K562 (cell line): ENCODE results near the gene BICD1. TPM values are rescaled to one million over a fixed set of nuclear protein-coding genes. Genes with fewer than 3 reads are reported as not detected.

Source experiments
- ATAC-seq: fragments of 200-7000 bp; cut with Tn5 transposase; 3 replicates; pipeline ENCODE4 v1.9.1; 2020; ENCODE audit warnings: moderate library complexity
- BruUV-seq: library from RNA; stranded (reverse); fragments of 400-500 nt; replicated peaks from 2 replicates; lab custom pipeline; 2021; lab: Mats Ljungman, UMichigan
- CTCF ChIA-PET: fragments of 300-600 bp; formaldehyde crosslinking; extraction: SDS; loops from one replicate; lab custom pipeline; 2021; ENCODE audit warnings: low intra/inter-chr PET ratio; lab: Yijun Ruan, JAX
- POLR2A ChIA-PET: fragments of 300-600, 350-650 bp; sonication (Branson Sonifier 250); formaldehyde crosslinking; extraction: SDS; loops from one replicate; lab custom pipeline; 2021; ENCODE audit warnings: antibody characterized with exemption, inconsistent platforms; lab: Yijun Ruan, JAX
- DNase-seq, 4 experiments: peaks; one replicate each; pipeline versions ENCODE4 v3.0.0 to v3.0.0-alpha.2; 2011 to 2018; ENCODE audit warnings: low spot score in 3 of 4, mixed read lengths in 3 of 4; ENCODE audit errors: extremely low read depth in 1 of 4
- FAIRE-seq: peaks from 2 replicates; lab custom pipeline; 2011; peaks lifted over from hg19 to GRCh38; lab: Jason Lieb, UNC
- H2AFZ ChIP-seq: 2 replicates; pipeline ENCODE4 v1.6.0; 2011; ENCODE audit warnings: low read depth, low read length, control low read depth, inconsistent platforms
- H3K27ac ChIP-seq: fragments of 200-600 bp; 3 replicates; pipeline ENCODE4 v1.8.0; 2011; ENCODE audit warnings: low read depth, mild to moderate bottlenecking, control low read depth, inconsistent platforms, low read length, moderate library complexity, mixed read lengths; ENCODE audit errors: extremely low read depth
- H3K27me3 ChIP-seq, 2 experiments: fragments of 300-600 bp in 1 of 2; 2 replicates in 1 of 2; 3 replicates in 1 of 2; pipeline versions ENCODE4 v1.6.0 to v1.8.0; 2011; ENCODE audit warnings: inconsistent platforms in 2 of 2, low read length in 2 of 2, mild to moderate bottlenecking in 1 of 2, mixed read lengths in 1 of 2, moderate library complexity in 1 of 2; ENCODE audit not compliant: control insufficient read depth in 2 of 2, insufficient read depth in 2 of 2
- H3K36me3 ChIP-seq: fragments of 300-600 bp; 3 replicates; pipeline ENCODE4 v1.8.0; 2011; ENCODE audit warnings: mild to moderate bottlenecking, low read length, inconsistent platforms; ENCODE audit not compliant: control insufficient read depth, insufficient read depth
- H3K4me1 ChIP-seq, 2 experiments: fragments of 200-600 bp in 1 of 2; replicated peaks in 1 of 2; 2 replicates in 1 of 2; 3 replicates in 1 of 2; pipeline versions ENCODE4 v1.5.1 to v1.8.0; 2011; ENCODE audit warnings: inconsistent platforms in 2 of 2, low read length in 2 of 2, mild to moderate bottlenecking in 1 of 2, mixed read lengths in 1 of 2, moderate library complexity in 1 of 2; ENCODE audit not compliant: control insufficient read depth in 2 of 2, insufficient read depth in 2 of 2
- H3K4me2 ChIP-seq: 2 replicates; pipeline ENCODE4 v1.6.1; 2011; ENCODE audit warnings: low read length, control low read depth, inconsistent platforms, mixed read lengths; ENCODE audit not compliant: insufficient read depth
- H3K4me3 ChIP-seq: fragments of 200-600 bp; sonication (generic), shearing (Covaris generic); 2 replicates; pipeline ENCODE4 v1.5.1; 2016; ENCODE audit warnings: control low read depth, inconsistent platforms
- H3K79me2 ChIP-seq: fragments of 200-600 bp; 3 replicates; pipeline ENCODE4 v1.8.0; 2011; ENCODE audit warnings: low read length, inconsistent platforms; ENCODE audit not compliant: control insufficient read depth, insufficient read depth
- H3K9ac ChIP-seq, 2 experiments: 2 replicates each; pipeline versions ENCODE4 v1.6.0 to v1.6.1; 2011; ENCODE audit warnings: low read depth in 2 of 2, low read length in 2 of 2, control low read depth in 1 of 2, inconsistent platforms in 1 of 2, mild to moderate bottlenecking in 1 of 2, mixed read lengths in 1 of 2; ENCODE audit not compliant: insufficient read depth in 1 of 2
- H3K9me1 ChIP-seq: one replicate; pipeline ENCODE4 v1.6.0; 2011; ENCODE audit warnings: inconsistent platforms, mild to moderate bottlenecking, low read length, moderate library complexity; ENCODE audit not compliant: control insufficient read depth, insufficient read depth
- H3K9me3 ChIP-seq: replicated peaks from 2 replicates; pipeline ENCODE4 v1.5.1; 2011; ENCODE audit warnings: low read depth, low read length, inconsistent platforms; ENCODE audit not compliant: control insufficient read depth, insufficient read depth
- H4K20me1 ChIP-seq: replicated peaks from 2 replicates; pipeline ENCODE4 v1.6.1; 2011; ENCODE audit warnings: low read length, inconsistent platforms, mixed read lengths; ENCODE audit not compliant: control insufficient read depth, insufficient read depth
- BACH1 ChIP-seq: fragments of 200-800 bp; sonication (Bioruptor generic); IDR thresholded peaks from 2 replicates; pipeline ENCODE4 v1.6.1; 2016; ENCODE audit warnings: missing genetic modification characterization, missing compliant biosample characterization
- BRCA1 ChIP-seq, 2 experiments: fragments of 450-650 bp in 1 of 2; sonication (generic) in 1 of 2; formaldehyde crosslinking in 1 of 2; IDR thresholded peaks; 2 replicates each; pipeline versions ENCODE4 v1.5.0 to v1.6.1; 2017 to 2020; ENCODE audit warnings: mild to moderate bottlenecking in 1 of 2, missing genetic modification reagents in 1 of 2
- CEBPG ChIP-seq, 3 experiments: fragments of 200-800 bp in 1 of 3; sonication (Bioruptor generic) in 1 of 3; sonication (generic) in 1 of 3; formaldehyde crosslinking in 1 of 3; IDR thresholded peaks in 2 of 3; conservative IDR thresholded peaks in 1 of 3; 2 replicates each; pipeline versions ENCODE4 v1.6.1 to v1.8.0; 2016 to 2022; ENCODE audit warnings: missing compliant biosample characterization in 2 of 3, missing genetic modification characterization in 2 of 3, mild to moderate bottlenecking in 1 of 3, missing genetic modification reagents in 1 of 3
- GTF2F1 ChIP-seq: IDR thresholded peaks from 2 replicates; pipeline ENCODE4 v1.6.1; 2011; ENCODE audit warnings: low read depth, low read length, improper control_type of control experiment
- PHB ChIP-seq: fragments of 250-450 bp; sonication (Bioruptor Pico); IDR thresholded peaks from 2 replicates; pipeline ENCODE4 v1.5.0; 2021
- RB1 ChIP-seq: fragments of 450-650 bp; IDR thresholded peaks from 2 replicates; pipeline ENCODE4 v1.6.1; 2017; ENCODE audit warnings: low read depth, mild to moderate bottlenecking
- TCFL5 ChIP-seq: fragments of 250-450 bp; sonication (Bioruptor Pico); conservative IDR thresholded peaks from 2 replicates; pipeline ENCODE4 v1.6.1; 2021; ENCODE audit warnings: mild to moderate bottlenecking, moderate library complexity, matching md5 sums
- ZFPM2 ChIP-seq: fragments of 250-450 bp; sonication (Bioruptor Pico); IDR thresholded peaks from 2 replicates; pipeline ENCODE4 v1.5.1; 2022; ENCODE audit warnings: mild to moderate bottlenecking
- ZKSCAN1 ChIP-seq: fragments of 150-350 bp; IDR thresholded peaks from 2 replicates; pipeline ENCODE4 v1.6.1; 2016; ENCODE audit warnings: low read depth, low read length
- ZNF644 ChIP-seq: fragments of 200-800 bp; sonication (Bioruptor generic); IDR thresholded peaks from 2 replicates; pipeline ENCODE4 v1.6.1; 2016; ENCODE audit warnings: low read depth, missing genetic modification characterization, missing compliant biosample characterization
- ZNF780A ChIP-seq: fragments of 250-450 bp; sonication (Bioruptor Pico); IDR thresholded peaks from 2 replicates; pipeline ENCODE4 v1.5.0; 2021; ENCODE audit warnings: mild to moderate bottlenecking
- WGBS: fragments of 100-300 bp; shearing (Covaris generic); methylation state at CpG from one replicate; pipeline ENCODE4 v1.1.6; 2016; ENCODE audit warnings: low coverage, mixed read lengths; ENCODE audit not compliant: insufficient coverage; ENCODE audit errors: missing lambda C conversion rate; 5-methylcytosine and 5-hydroxymethylcytosine counted together
- in situ Hi-C: fragments of 300-500 bp; cut with MboI; formaldehyde crosslinking; loops from 4 replicates; pipeline ENCODE4 v1.15.0; 2018; ENCODE audit warnings: inconsistent platforms, mixed read lengths
- intact Hi-C: fragments of 100-400 bp; cut with micrococcal nuclease; formaldehyde crosslinking; loops from 2 replicates; pipeline ENCODE4 v1.14.2; 2022
- polyA plus RNA-seq, 8 experiments: library from polyadenylated mRNA; depleted of rRNA in 4 of 8; stranded (reverse) in 5 of 8; unstranded in 3 of 8; fragments of >200 nt; fragmentation: Nextera tagmentation in 2 of 8; fragmentation: Illumina TruSeq in 1 of 8; extraction: Ambion mirVana in 2 of 8; extraction: Trizol in 1 of 8; gene quantifications; 2 replicates each; pipeline versions ENCODE4 v1.2.1 to v1.2.3, GENCODE V29; 2011 to 2014; ENCODE audit warnings: inconsistent platforms in 1 of 8, missing spikeins in 1 of 8
- total RNA-seq, 7 experiments: library from RNA; depleted of rRNA in 6 of 7; stranded (reverse); fragments of >200 nt in 6 of 7; fragmentation: Illumina TruSeq in 2 of 7; extraction: Trizol in 2 of 7; gene quantifications; 2 replicates each; pipeline versions ENCODE4 v1.2.1 to v1.2.3, GENCODE V29; 2011 to 2021; ENCODE audit warnings: low replicate concordance in 1 of 7
- TF ChIP-seq, protein P1 (sequence below), 2 experiments: IDR thresholded peaks; 2 replicates each; pipeline ENCODE4 v1.6.1; 2012; ENCODE audit warnings: improper control_type of control experiment in 2 of 2, low read depth in 2 of 2, low read length in 2 of 2, borderline replicate concordance in 1 of 2
- TF ChIP-seq, protein P2 (sequence below): sonication (generic); formaldehyde crosslinking; IDR thresholded peaks from 2 replicates; pipeline ENCODE4 v1.8.0; 2022; ENCODE audit warnings: mild to moderate bottlenecking, missing genetic modification reagents, borderline replicate concordance
- TF ChIP-seq, protein P3 (sequence below): sonication (generic); formaldehyde crosslinking; IDR thresholded peaks from 2 replicates; pipeline ENCODE4 v1.8.0; 2022; ENCODE audit warnings: missing genetic modification reagents, mild to moderate bottlenecking, borderline replicate concordance

The BICD1 gene
- total and polyA plus RNA-seq, 9 of the 15 experiments (the other 6 are each of a cell fraction or from before 2014, with no cell fraction given), result 3.5 to 21.1 (median 12.5) TPM

DNA sequence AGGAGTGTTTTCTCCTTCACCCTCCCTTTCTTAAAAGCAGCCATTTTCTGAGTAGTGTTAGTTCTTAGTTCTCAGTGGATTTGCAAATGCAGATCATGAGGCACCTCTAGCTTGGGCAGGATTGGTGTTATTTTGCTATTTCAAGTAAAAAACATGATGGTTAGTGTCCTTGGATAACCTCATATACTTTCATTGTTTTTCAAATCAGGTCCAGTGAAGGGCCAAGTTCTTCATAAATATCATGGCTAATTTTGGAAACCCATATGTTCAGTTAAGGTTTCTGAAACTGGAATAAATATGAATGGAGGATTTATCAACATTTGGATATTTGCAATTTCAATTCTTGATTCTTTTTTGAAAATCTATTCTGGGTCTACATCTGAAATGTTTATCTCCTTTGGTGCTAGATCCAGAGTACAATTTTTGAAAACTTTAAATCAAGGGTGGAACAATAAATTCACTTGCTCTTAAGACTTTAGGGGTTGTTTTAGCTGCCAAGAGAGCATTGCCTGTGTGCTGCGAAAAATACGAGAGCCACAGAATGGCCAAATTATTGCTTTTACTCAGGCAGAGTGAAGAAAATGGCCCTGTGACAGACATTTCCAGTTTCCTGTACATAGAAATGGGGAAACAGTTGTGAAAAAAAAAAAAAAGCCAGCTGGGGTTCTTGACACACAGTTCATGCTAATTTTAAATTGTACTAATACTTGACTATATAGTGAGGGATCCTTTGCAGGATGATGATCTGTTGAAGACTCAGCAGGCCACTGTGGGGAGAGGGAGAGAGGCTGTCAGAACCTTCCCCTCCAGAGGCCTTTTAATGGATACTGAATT, 104.6 kb downstream of the BICD1 start:
- H3K27me3 ChIP-seq, result no peaks in the 10 kb centered on the region
- no peaks in the 10 kb centered on the region for H3K36me3 ChIP-seq
- H3K4me1 ChIP-seq, result no peaks in the 10 kb centered on the region
- intact Hi-C loops, result no loop called here
- WGBS, result 85% methylated on average over 2 of the region's 2 CpGs
- H3K9me1 ChIP-seq, result no peaks in the 10 kb centered on the region
- no peak for FAIRE-seq
- no peak overlapping the region for H3K4me2 ChIP-seq
- no peak for DNase-seq
- ChIA-PET POLR2A (no interaction called here), CTCF (no interaction called here)
- H3K9ac ChIP-seq, result no peak overlapping the region
- in situ Hi-C loops, result no loop called here
- BruUV-seq, result no TSS peak
- H3K79me2 ChIP-seq, result no peaks in the 10 kb centered on the region
- no peak overlapping the region for H3K27ac ChIP-seq
- H2AFZ ChIP-seq, result no peak overlapping the region
- H3K9me3 ChIP-seq, result no peaks in the 10 kb centered on the region
- H3K4me3 ChIP-seq, result no peak overlapping the region
- ATAC-seq, result no peak
- H4K20me1 ChIP-seq, result no peaks in the 10 kb centered on the region
- TF ChIP-seq BACH1 (tag), result no peak
- TF ChIP-seq CEBPG (CRISPR knock-in tag; IDR thresholded peaks at IDR 0.05), result no peak
- TF ChIP-seq CEBPG (tag; conservative IDR thresholded peaks at IDR 0.05 in 1 of 2, IDR thresholded peaks at IDR 0.05 in 1 of 2), result no peak
- TF ChIP-seq ZFPM2 (CRISPR knock-in tag), result no peak
- no peak for TF ChIP-seq GTF2F1
- TF ChIP-seq, protein P1, sequence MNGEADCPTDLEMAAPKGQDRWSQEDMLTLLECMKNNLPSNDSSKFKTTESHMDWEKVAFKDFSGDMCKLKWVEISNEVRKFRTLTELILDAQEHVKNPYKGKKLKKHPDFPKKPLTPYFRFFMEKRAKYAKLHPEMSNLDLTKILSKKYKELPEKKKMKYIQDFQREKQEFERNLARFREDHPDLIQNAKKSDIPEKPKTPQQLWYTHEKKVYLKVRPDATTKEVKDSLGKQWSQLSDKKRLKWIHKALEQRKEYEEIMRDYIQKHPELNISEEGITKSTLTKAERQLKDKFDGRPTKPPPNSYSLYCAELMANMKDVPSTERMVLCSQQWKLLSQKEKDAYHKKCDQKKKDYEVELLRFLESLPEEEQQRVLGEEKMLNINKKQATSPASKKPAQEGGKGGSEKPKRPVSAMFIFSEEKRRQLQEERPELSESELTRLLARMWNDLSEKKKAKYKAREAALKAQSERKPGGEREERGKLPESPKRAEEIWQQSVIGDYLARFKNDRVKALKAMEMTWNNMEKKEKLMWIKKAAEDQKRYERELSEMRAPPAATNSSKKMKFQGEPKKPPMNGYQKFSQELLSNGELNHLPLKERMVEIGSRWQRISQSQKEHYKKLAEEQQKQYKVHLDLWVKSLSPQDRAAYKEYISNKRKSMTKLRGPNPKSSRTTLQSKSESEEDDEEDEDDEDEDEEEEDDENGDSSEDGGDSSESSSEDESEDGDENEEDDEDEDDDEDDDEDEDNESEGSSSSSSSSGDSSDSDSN (IDR thresholded peaks at IDR 0.05; ENCODE audit: borderline replicate concordance in 1 of 2, low read depth in 2 of 2, low read length in 2 of 2), result no peak
- TF ChIP-seq RB1, result no peak
- no peak for TF ChIP-seq PHB
- TF ChIP-seq, protein P2, sequence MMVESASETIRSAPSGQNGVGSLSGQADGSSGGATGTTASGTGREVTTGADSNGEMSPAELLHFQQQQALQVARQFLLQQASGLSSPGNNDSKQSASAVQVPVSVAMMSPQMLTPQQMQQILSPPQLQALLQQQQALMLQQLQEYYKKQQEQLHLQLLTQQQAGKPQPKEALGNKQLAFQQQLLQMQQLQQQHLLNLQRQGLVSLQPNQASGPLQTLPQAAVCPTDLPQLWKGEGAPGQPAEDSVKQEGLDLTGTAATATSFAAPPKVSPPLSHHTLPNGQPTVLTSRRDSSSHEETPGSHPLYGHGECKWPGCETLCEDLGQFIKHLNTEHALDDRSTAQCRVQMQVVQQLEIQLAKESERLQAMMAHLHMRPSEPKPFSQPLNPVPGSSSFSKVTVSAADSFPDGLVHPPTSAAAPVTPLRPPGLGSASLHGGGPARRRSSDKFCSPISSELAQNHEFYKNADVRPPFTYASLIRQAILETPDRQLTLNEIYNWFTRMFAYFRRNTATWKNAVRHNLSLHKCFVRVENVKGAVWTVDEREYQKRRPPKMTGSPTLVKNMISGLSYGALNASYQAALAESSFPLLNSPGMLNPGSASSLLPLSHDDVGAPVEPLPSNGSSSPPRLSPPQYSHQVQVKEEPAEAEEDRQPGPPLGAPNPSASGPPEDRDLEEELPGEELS (CRISPR knock-in tag), result no peak
- TF ChIP-seq ZKSCAN1, result no peak
- TF ChIP-seq ZNF780A (CRISPR knock-in tag), result no peak
- no peak for TF ChIP-seq ZNF644 (tag)
- no peak for TF ChIP-seq BRCA1 (IDR thresholded peaks at IDR 0.05)
- no peak for TF ChIP-seq BRCA1 (CRISPR knock-in tag; IDR thresholded peaks at IDR 0.05)
- no peak for TF ChIP-seq TCFL5 (CRISPR knock-in tag)
- TF ChIP-seq, protein P3, sequence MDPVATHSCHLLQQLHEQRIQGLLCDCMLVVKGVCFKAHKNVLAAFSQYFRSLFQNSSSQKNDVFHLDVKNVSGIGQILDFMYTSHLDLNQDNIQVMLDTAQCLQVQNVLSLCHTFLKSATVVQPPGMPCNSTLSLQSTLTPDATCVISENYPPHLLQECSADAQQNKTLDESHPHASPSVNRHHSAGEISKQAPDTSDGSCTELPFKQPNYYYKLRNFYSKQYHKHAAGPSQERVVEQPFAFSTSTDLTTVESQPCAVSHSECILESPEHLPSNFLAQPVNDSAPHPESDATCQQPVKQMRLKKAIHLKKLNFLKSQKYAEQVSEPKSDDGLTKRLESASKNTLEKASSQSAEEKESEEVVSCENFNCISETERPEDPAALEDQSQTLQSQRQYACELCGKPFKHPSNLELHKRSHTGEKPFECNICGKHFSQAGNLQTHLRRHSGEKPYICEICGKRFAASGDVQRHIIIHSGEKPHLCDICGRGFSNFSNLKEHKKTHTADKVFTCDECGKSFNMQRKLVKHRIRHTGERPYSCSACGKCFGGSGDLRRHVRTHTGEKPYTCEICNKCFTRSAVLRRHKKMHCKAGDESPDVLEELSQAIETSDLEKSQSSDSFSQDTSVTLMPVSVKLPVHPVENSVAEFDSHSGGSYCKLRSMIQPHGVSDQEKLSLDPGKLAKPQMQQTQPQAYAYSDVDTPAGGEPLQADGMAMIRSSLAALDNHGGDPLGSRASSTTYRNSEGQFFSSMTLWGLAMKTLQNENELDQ, result no peak
